GM12873 (cell line): ENCODE measurements around the gene RPA1.

Experiments
- CTCF ChIP-seq: IDR thresholded peaks from 2 replicates; pipeline ENCODE4 v1.5.1; 2012; ENCODE audit warnings: low read depth, mild to moderate bottlenecking, moderate library complexity, low read length, control low read depth; ENCODE audit not compliant: insufficient read depth; ENCODE audit errors: missing control alignments

Gene RPA1

GRCh38 chr17:1871756-1872155 is 42.0 kb downstream of the RPA1 start:
- no peak for TF ChIP-seq CTCF

- TF ChIP-seq CTCF, result no peak
These were observed 42.4 kb downstream of the RPA1 start for GRCh38 chr17:1872254-1872653.

- no peak for TF ChIP-seq CTCF
These were observed 43.2 kb downstream of the RPA1 start for GRCh38 chr17:1872976-1873375.

GRCh38 chr17:1873418-1873817 is 43.6 kb downstream of the RPA1 start:
- TF ChIP-seq CTCF, result no peak

- TF ChIP-seq CTCF, result no peak
These were observed 45.8 kb downstream of the RPA1 start for GRCh38 chr17:1875597-1875996.

- TF ChIP-seq CTCF, result no peak
These were observed 48.8 kb downstream of the RPA1 start for GRCh38 chr17:1878419-1879121.

GRCh38 chr17:1880851-1881630 is 51.2 kb downstream of the RPA1 start:
- no peak for TF ChIP-seq CTCF
